A549 (cell line): ENCODE results near the gene LRRC30. TPM values are rescaled to one million over a fixed set of nuclear protein-coding genes. Genes with fewer than 3 reads are reported as not detected.

Source experiments
- ATAC-seq, 2 experiments: fragments of 200-7000 bp in 1 of 2; fragments of >200 bp in 1 of 2; cut with Nextera tagmentation in 1 of 2; cut with Tn5 transposase in 1 of 2; 3 replicates each; pipeline versions ENCODE4 v1.8.0 to v1.9.1; 2018 to 2020; ENCODE audit warnings: mild to moderate bottlenecking in 1 of 2, moderate library complexity in 1 of 2
- CTCF ChIA-PET: fragments of 300-600 bp; sonication (Branson Sonifier 250); formaldehyde crosslinking; extraction: SDS; loops from one replicate; lab custom pipeline; 2021; ENCODE audit warnings: antibody characterized with exemption, inconsistent platforms; lab: Yijun Ruan, JAX
- POLR2A ChIA-PET: fragments of 350-600 bp; formaldehyde crosslinking; extraction: SDS; loops from one replicate; lab custom pipeline; 2021; ENCODE audit warnings: antibody characterized with exemption, inconsistent platforms; lab: Yijun Ruan, JAX
- DNase-seq, 2 experiments: peaks; one replicate each; pipeline versions ENCODE4 v3.0.0 to v3.0.0-alpha.2; 2011 to 2016; ENCODE audit warnings: low read depth in 1 of 2, low spot score in 1 of 2
- FAIRE-seq: peaks from 2 replicates; lab custom pipeline; 2011; peaks lifted over from hg19 to GRCh38; lab: Jason Lieb, UNC
- H3K27ac ChIP-seq, 2 experiments: fragments of >200 bp; sonication (Bioruptor Twin); formaldehyde crosslinking; 3 replicates each; pipeline ENCODE4 v1.5.1; 2016 to 2017
- H3K4me1 ChIP-seq: fragments of >200 bp; sonication (Bioruptor Twin); formaldehyde crosslinking; 3 replicates; pipeline ENCODE4 v1.6.1; 2016
- H3K4me2 ChIP-seq: fragments of >200 bp; sonication (Bioruptor Twin); formaldehyde crosslinking; 3 replicates; pipeline ENCODE4 v1.6.1; 2016
- H3K4me3 ChIP-seq: fragments of >200 bp; sonication (Bioruptor Twin); formaldehyde crosslinking; 3 replicates; pipeline ENCODE4 v1.5.1; 2016
- H3K9me3 ChIP-seq: fragments of >200 bp; sonication (Bioruptor Twin); formaldehyde crosslinking; 3 replicates; pipeline ENCODE4 v1.6.1; 2016
- CEBPB ChIP-seq, 2 experiments: fragments of >200 bp in 1 of 2; sonication (Bioruptor Twin) in 1 of 2; formaldehyde crosslinking in 1 of 2; IDR thresholded peaks; 2 replicates each; pipeline ENCODE4 v1.6.1; 2012 to 2016
- CHD4 ChIP-seq: fragments of 200-600 bp; sonication (generic); IDR thresholded peaks from 2 replicates; pipeline ENCODE4 v1.6.1; 2016; ENCODE audit warnings: antibody characterized with exemption, mild to moderate bottlenecking, borderline replicate concordance
- EHF ChIP-seq: fragments of 250-450 bp; sonication (Bioruptor Pico); IDR thresholded peaks from 2 replicates; pipeline ENCODE4 v1.5.0; 2020; ENCODE audit warnings: mild to moderate bottlenecking
- EHMT2 ChIP-seq: fragments of 200-600 bp; sonication (generic); IDR thresholded peaks from 2 replicates; pipeline ENCODE4 v1.6.1; 2016; ENCODE audit warnings: antibody characterized with exemption, low read depth, mild to moderate bottlenecking, moderate library complexity
- FOSB ChIP-seq: fragments of 250-450 bp; sonication (Bioruptor Pico); IDR thresholded peaks from 2 replicates; pipeline ENCODE4 v1.5.0; 2020; ENCODE audit warnings: mild to moderate bottlenecking, moderate library complexity
- FOSL2 ChIP-seq, 2 experiments: fragments of 450-650 bp in 1 of 2; fragments of >200 bp in 1 of 2; sonication (Bioruptor Twin) in 1 of 2; formaldehyde crosslinking; IDR thresholded peaks; 2 replicates each; pipeline versions ENCODE4 v1.5.0 to v1.6.1; 2016 to 2020; ENCODE audit warnings: mild to moderate bottlenecking in 1 of 2, moderate library complexity in 1 of 2
- HEYL ChIP-seq: fragments of 250-450 bp; sonication (Bioruptor Pico); IDR thresholded peaks from 2 replicates; pipeline ENCODE4 v1.8.0; 2021; ENCODE audit warnings: mild to moderate bottlenecking, moderate library complexity
- HMGXB4 ChIP-seq: fragments of 250-450 bp; sonication (Bioruptor Pico); IDR thresholded peaks from 2 replicates; pipeline ENCODE4 v1.5.0; 2021; ENCODE audit warnings: mild to moderate bottlenecking, moderate library complexity, borderline replicate concordance
- HOXA7 ChIP-seq: fragments of 250-450 bp; sonication (Bioruptor Pico); IDR thresholded peaks from 2 replicates; pipeline ENCODE4 v1.5.0; 2020; ENCODE audit warnings: mild to moderate bottlenecking, moderate library complexity
- HOXB5 ChIP-seq: fragments of 250-450 bp; sonication (Bioruptor Pico); IDR thresholded peaks from 2 replicates; pipeline ENCODE4 v1.5.0; 2020; ENCODE audit warnings: mild to moderate bottlenecking, moderate library complexity
- JUN ChIP-seq, 2 experiments: fragments of >200 bp; sonication (Bioruptor Twin); formaldehyde crosslinking; IDR thresholded peaks; 2 replicates in 1 of 2; 3 replicates in 1 of 2; pipeline ENCODE4 v1.6.1; 2016 to 2017
- JUNB ChIP-seq: fragments of >200 bp; sonication (Bioruptor Twin); formaldehyde crosslinking; IDR thresholded peaks from 2 replicates; pipeline ENCODE4 v1.6.1; 2016
- KDM1A ChIP-seq: fragments of 200-600 bp; sonication (generic); IDR thresholded peaks from 2 replicates; pipeline ENCODE4 v1.6.1; 2016; ENCODE audit warnings: low read depth, mild to moderate bottlenecking
- MAFK ChIP-seq: fragments of 450-650 bp; IDR thresholded peaks from 2 replicates; pipeline ENCODE4 v1.6.1; 2014; ENCODE audit not compliant: partially characterized antibody
- NFE2L2 ChIP-seq: fragments of 150-350 bp; conservative IDR thresholded peaks from 2 replicates; pipeline ENCODE4 v1.6.1; 2014; ENCODE audit warnings: low read length
- NPAS2 ChIP-seq: fragments of 250-450 bp; sonication (Bioruptor Pico); IDR thresholded peaks from 2 replicates; pipeline ENCODE4 v1.8.0; 2022; ENCODE audit warnings: mild to moderate bottlenecking, moderate library complexity, borderline replicate concordance
- PBX3 ChIP-seq: IDR thresholded peaks from 2 replicates; pipeline ENCODE4 v1.6.1; 2012
- RARB ChIP-seq: fragments of 250-450 bp; sonication (Bioruptor Pico); IDR thresholded peaks from 2 replicates; pipeline ENCODE4 v1.8.0; 2021; ENCODE audit warnings: mild to moderate bottlenecking, moderate library complexity
- SMC3 ChIP-seq: fragments of >200 bp; sonication (Bioruptor Twin); formaldehyde crosslinking; IDR thresholded peaks from 3 replicates; pipeline ENCODE4 v1.6.1; 2018; ENCODE audit warnings: inconsistent platforms
- WGBS: methylation state at CpG from one replicate; pipeline ENCODE4 v1.1.6; 2017; ENCODE audit errors: missing lambda C conversion rate; 5-methylcytosine and 5-hydroxymethylcytosine counted together
- polyA plus RNA-seq, 4 experiments: library from polyadenylated mRNA; depleted of rRNA in 3 of 4; stranded (reverse); fragments of >200 nt; fragmentation: RNase III in 1 of 4; extraction: RNeasy Plus Mini Kit Qiagen cat#74134 plus additional on column Dnase treatment in 1 of 4; gene quantifications; 2 replicates in 3 of 4; 3 replicates in 1 of 4; pipeline ENCODE4 v1.2.3, GENCODE V29; 2011 to 2017

The LRRC30 gene
- polyA plus RNA-seq, 2 of the 4 experiments (the other 2 are of a cell fraction): not detected

- H3K4me1 ChIP-seq: no peaks in the 10 kb centered on the region
- ATAC-seq (no peak), DNase-seq (no peak), FAIRE-seq (no peak)
- 70% methylated on average over 5 of the region's 5 CpGs for WGBS
- TF ChIP-seq FOSB: no peak
- no peak for TF ChIP-seq SMC3
- H3K4me2 ChIP-seq: no peak overlapping the region
- H3K27ac ChIP-seq: no peak overlapping the region
- no peaks in the 10 kb centered on the region for H3K9me3 ChIP-seq
- ChIA-PET POLR2A (no interaction called here), CTCF (no interaction called here)
- H3K4me3 ChIP-seq: no peak overlapping the region
These were observed 23.3 kb downstream of the LRRC30 start for GRCh38 chr18:7254163-7254562.

- ATAC-seq (no peak), DNase-seq (no peak), FAIRE-seq (no peak)
- TF ChIP-seq HOXB5: no peak
- Histone ChIP-seq H3K4me3 (no peak overlapping the region), H3K27ac (no peak overlapping the region), H3K9me3 (no peaks in the 10 kb centered on the region), H3K4me2 (no peak overlapping the region), H3K4me1 (no peaks in the 10 kb centered on the region)
- 82% methylated on average over 8 of the region's 8 CpGs for WGBS
- CTCF ChIA-PET: no interaction called here
- POLR2A ChIA-PET: no interaction called here
These were observed 24.2 kb downstream of the LRRC30 start for GRCh38 chr18:7255054-7255453.

- CTCF ChIA-PET: no interaction called here
- no peak for FAIRE-seq
These were observed 24.8 kb downstream of the LRRC30 start for GRCh38 chr18:7255643-7256042.

GRCh38 chr18:7256618-7257425 lies 25.9 kb downstream of the LRRC30 start:
- Histone ChIP-seq H3K9me3 (no peaks in the 10 kb centered on the region), H3K27ac (no peak overlapping the region), H3K4me3 (no peak overlapping the region), H3K4me2 (no peak overlapping the region), H3K4me1 (no peaks in the 10 kb centered on the region)
- DNase-seq (no peak), ATAC-seq (no peak), FAIRE-seq (no peak)
- TF ChIP-seq HOXB5 (no peak), FOSL2 (IDR thresholded peaks at IDR 0.05) (no peak), FOSL2 (CRISPR knock-in tag; IDR thresholded peaks at IDR 0.05) (no peak), RARB (CRISPR knock-in tag) (no peak), EHMT2 (no peak), HEYL (CRISPR knock-in tag) (no peak), JUNB (no peak), MAFK (no peak), CHD4 (no peak), HOXA7 (no peak)
- ChIA-PET POLR2A (no interaction called here), CTCF (no interaction called here)
- WGBS: 41% methylated on average over 10 of the region's 10 CpGs

More at GRCh38 chr18:7255643-7256042, 24.8 kb downstream of the LRRC30 start:
- POLR2A ChIA-PET: no interaction called here
- no peak overlapping the region for H3K4me3 ChIP-seq
- no peak overlapping the region for H3K4me2 ChIP-seq
- TF ChIP-seq NFE2L2: no peak
- TF ChIP-seq JUN (IDR thresholded peaks at IDR 0.05): no peak
- no peak for TF ChIP-seq RARB (CRISPR knock-in tag)
- no peak for TF ChIP-seq PBX3
- TF ChIP-seq HMGXB4 (CRISPR knock-in tag): no peak
- TF ChIP-seq HEYL (CRISPR knock-in tag): no peak
- TF ChIP-seq CEBPB (IDR thresholded peaks at IDR 0.05): no peak
- no peak for TF ChIP-seq EHF (CRISPR knock-in tag)
- TF ChIP-seq NPAS2 (CRISPR knock-in tag): no peak
- no peak for TF ChIP-seq KDM1A
- no peak for TF ChIP-seq SMC3
- no peak overlapping the region for H3K27ac ChIP-seq
- H3K4me1 ChIP-seq: no peaks in the 10 kb centered on the region
- WGBS: 90% methylated on average over 5 of the region's 5 CpGs
- no peaks in the 10 kb centered on the region for H3K9me3 ChIP-seq
- no peak for DNase-seq
- no peak for ATAC-seq
